HG02943 (cell line): ENCODE data around the gene WRNIP1.

Experiments used
- ATAC-seq: cut with Tn5 transposase; IDR thresholded peaks from one replicate; pipeline ENCODE4 v1.9.1; 2021; ENCODE audit warnings: mild to moderate bottlenecking, low read depth, moderate library complexity; ENCODE audit not compliant: unreplicated experiment

The WRNIP1 gene

GRCh38 chr6:2829253-2829652 lies 64.1 kb downstream of the WRNIP1 start:
- ATAC-seq, result no peak

GRCh38 chr6:2830183-2830582 lies 65.0 kb downstream of the WRNIP1 start:
- no peak for ATAC-seq

GRCh38 chr6:2831392-2831791 lies 66.2 kb downstream of the WRNIP1 start:
- no peak for ATAC-seq

GRCh38 chr6:2834262-2834661 lies 69.1 kb downstream of the WRNIP1 start:
- no peak for ATAC-seq
